Neutrophil (primary cell): ENCODE measurements around the gene ABCG5.

Experiments
- H3K27ac ChIP-seq: fragments of 200-600 bp; sonication (generic); 2 replicates; pipeline ENCODE4 v1.5.1; 2016; ENCODE audit warnings: mild to moderate bottlenecking, moderate library complexity
- H3K27me3 ChIP-seq: fragments of 200-600 bp; sonication (generic); 2 replicates; pipeline ENCODE4 v1.6.0; 2016; ENCODE audit warnings: mild to moderate bottlenecking
- H3K36me3 ChIP-seq: fragments of 200-600 bp; sonication (generic); 2 replicates; pipeline ENCODE4 v1.5.1; 2017
- H3K4me1 ChIP-seq, 2 experiments: fragments of 200-600 bp in 1 of 2; sonication (generic) in 1 of 2; 1 replicate in 1 of 2; 2 replicates in 1 of 2; pipeline versions ENCODE4 v1.5.1 to v1.6.1; 2013 to 2016; ENCODE audit warnings: low read depth in 1 of 2, low read length in 1 of 2, mild to moderate bottlenecking in 1 of 2, moderate library complexity in 1 of 2; ENCODE audit not compliant: control insufficient read depth in 1 of 2, insufficient read depth in 1 of 2
- H3K4me3 ChIP-seq, 2 experiments: fragments of 200-600 bp in 1 of 2; sonication (generic) in 1 of 2; 1 replicate in 1 of 2; 2 replicates in 1 of 2; pipeline ENCODE4 v1.5.1; 2013 to 2016; ENCODE audit warnings: low read depth in 1 of 2, low read length in 1 of 2, mild to moderate bottlenecking in 1 of 2, moderate library complexity in 1 of 2
- H3K9me3 ChIP-seq: fragments of 200-600 bp; sonication (generic); 2 replicates; pipeline ENCODE4 v1.5.1; 2016
- CTCF ChIP-seq: fragments of 200-600 bp; sonication (generic); IDR thresholded peaks from 2 replicates; pipeline ENCODE4 v1.5.1; 2016; ENCODE audit warnings: antibody characterized with exemption

Gene ABCG5

GRCh38 chr2:43778233-43778632 is 60.4 kb downstream of the ABCG5 start:
- Histone ChIP-seq H3K4me1 (peaks cover 9 to 16% of the 10 kb centered on the region in 2 experiments), H3K9me3 (no peaks in the 10 kb centered on the region), H3K27ac (no peak overlapping the region), H3K4me3 (no peak overlapping the region), H3K27me3 (no peaks in the 10 kb centered on the region), H3K36me3 (no peaks in the 10 kb centered on the region)
- no peak for TF ChIP-seq CTCF

DNA sequence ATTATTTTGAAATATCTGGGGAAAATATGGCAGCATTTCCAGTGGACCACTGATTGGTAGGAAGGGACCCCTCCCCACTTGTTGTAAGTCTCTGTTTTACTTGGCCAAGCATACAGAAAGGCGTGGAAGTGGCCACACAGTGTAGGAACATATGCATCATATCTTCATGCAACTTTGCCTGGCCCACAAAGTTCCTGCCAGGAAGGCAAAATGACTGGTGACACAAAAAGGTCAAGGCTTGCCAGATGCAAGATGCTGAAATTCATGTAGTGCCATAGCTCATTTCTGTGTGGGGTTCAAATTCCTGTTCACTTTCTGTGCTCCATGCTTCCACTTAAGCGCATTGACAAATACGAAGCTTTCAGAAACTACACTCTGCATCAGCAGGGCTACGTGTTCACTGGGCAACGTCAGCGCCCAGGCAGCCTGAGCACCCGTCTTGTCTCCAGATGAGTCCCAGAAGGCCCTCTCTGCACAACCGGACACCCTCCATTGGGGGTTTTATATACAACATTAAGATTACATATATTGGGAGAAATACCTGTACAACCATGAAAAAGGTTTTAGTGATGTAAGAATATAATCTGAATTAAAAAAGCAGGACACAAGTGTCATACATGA is 61.2 kb downstream of the ABCG5 start:
- no peak overlapping the region for H3K27ac ChIP-seq
- no peak overlapping the region for H3K4me3 ChIP-seq
- peaks cover 9 to 16% of the 10 kb centered on the region in 2 experiments for H3K4me1 ChIP-seq
- no peaks in the 10 kb centered on the region for H3K36me3 ChIP-seq
- no peaks in the 10 kb centered on the region for H3K9me3 ChIP-seq
- no peaks in the 10 kb centered on the region for H3K27me3 ChIP-seq
- TF ChIP-seq CTCF = no peak

GRCh38 chr2:43776324-43776723 is 62.3 kb downstream of the ABCG5 start:
- H3K4me1 ChIP-seq = peaks cover 9 to 16% of the 10 kb centered on the region in 2 experiments
- no peaks in the 10 kb centered on the region for H3K36me3 ChIP-seq
- H3K27me3 ChIP-seq = no peaks in the 10 kb centered on the region
- H3K9me3 ChIP-seq = no peaks in the 10 kb centered on the region
- no peak overlapping the region for H3K27ac ChIP-seq
- no peak overlapping the region for H3K4me3 ChIP-seq
- no peak for TF ChIP-seq CTCF

GRCh38 chr2:43774617-43775016 is 64.0 kb downstream of the ABCG5 start:
- Histone ChIP-seq H3K27me3 (peaks cover 4% of the 10 kb centered on the region), H3K27ac (no peak overlapping the region), H3K4me3 (peak overlapping the region; percentile 64 to 77), H3K36me3 (no peaks in the 10 kb centered on the region), H3K9me3 (no peaks in the 10 kb centered on the region), H3K4me1 (peaks cover 9 to 16% of the 10 kb centered on the region in 2 experiments)
- TF ChIP-seq CTCF = no peak

GRCh38 chr2:43773876-43774613 is 64.6 kb downstream of the ABCG5 start, which contains the start of gene DYNC2LI1:
DYNC2LI1 (plus strand) TSS chr2:43774039; CDS start chr2:43774139, 100 bp downstream.
- Histone ChIP-seq H3K27me3 (peaks cover 4% of the 10 kb centered on the region), H3K36me3 (no peaks in the 10 kb centered on the region), H3K4me1 (peaks cover 9 to 16% of the 10 kb centered on the region in 2 experiments), H3K4me3 (peak within 1 kb of the TSS; percentile 64 to 77), H3K27ac (no peak within 1 kb of the TSS), H3K9me3 (no peaks in the 10 kb centered on the region)
- no peak for TF ChIP-seq CTCF
